Bronchial smooth muscle cell (primary cell): ENCODE data around the gene TUBGCP2. TPM values are rescaled to one million over a fixed set of nuclear protein-coding genes. Genes with fewer than 3 reads are reported as not detected.

ENCODE experiments used
- total RNA-seq: library from RNA; depleted of rRNA; stranded (reverse); fragments of >200 nt; gene quantifications from 2 replicates; pipeline ENCODE4 v1.2.1, GENCODE V29; 2014

The TUBGCP2 gene, protein sequence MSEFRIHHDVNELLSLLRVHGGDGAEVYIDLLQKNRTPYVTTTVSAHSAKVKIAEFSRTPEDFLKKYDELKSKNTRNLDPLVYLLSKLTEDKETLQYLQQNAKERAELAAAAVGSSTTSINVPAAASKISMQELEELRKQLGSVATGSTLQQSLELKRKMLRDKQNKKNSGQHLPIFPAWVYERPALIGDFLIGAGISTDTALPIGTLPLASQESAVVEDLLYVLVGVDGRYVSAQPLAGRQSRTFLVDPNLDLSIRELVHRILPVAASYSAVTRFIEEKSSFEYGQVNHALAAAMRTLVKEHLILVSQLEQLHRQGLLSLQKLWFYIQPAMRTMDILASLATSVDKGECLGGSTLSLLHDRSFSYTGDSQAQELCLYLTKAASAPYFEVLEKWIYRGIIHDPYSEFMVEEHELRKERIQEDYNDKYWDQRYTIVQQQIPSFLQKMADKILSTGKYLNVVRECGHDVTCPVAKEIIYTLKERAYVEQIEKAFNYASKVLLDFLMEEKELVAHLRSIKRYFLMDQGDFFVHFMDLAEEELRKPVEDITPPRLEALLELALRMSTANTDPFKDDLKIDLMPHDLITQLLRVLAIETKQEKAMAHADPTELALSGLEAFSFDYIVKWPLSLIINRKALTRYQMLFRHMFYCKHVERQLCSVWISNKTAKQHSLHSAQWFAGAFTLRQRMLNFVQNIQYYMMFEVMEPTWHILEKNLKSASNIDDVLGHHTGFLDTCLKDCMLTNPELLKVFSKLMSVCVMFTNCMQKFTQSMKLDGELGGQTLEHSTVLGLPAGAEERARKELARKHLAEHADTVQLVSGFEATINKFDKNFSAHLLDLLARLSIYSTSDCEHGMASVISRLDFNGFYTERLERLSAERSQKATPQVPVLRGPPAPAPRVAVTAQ
- total RNA-seq, result 62.6 and 70.2 TPM in 2 replicates

DNA sequence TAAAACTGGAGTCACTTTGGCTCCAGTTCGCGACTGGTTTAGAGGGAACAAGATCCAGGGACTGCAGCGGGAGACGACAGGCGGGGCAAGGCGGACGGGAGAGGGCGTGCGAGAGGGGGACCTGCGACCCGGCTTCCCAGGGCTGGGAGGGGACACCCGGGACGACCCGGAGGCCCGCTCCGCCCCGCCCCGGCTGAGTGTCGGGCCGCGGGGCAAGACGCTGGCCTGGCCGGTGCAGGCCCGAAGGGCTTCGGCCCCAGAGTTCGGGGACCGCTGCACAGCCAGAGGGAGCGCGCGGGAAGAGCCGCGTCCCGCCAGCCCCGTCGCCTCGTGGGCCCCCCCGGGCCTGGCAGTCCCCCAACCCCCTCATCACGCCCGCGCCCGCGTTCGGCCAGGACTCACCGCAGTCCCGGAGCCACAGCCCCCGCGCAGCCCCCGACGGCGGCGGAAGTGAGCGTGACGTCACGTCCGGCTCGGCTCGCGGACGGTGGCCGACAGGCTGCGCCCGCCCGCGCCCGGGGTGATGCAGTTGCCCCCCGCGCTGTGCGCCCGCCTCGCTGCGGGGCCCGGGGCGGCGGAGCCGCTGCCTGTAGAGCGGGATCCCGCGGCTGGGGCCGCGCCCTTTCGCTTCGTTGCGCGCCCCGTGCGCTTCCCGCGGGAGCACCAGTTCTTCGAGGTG is at the start of gene TUBGCP2, which contains the start of gene ZNF511:
TSS of gene TUBGCP2 (minus strand) at position 452 of the 679 bp plus-strand sequence. CDS start 5,931 bp downstream, outside the sequence.
TSS of gene ZNF511 (plus strand) at position 494 of the 679 bp plus-strand sequence. CDS start at position 524, 30 bp downstream.

DNA sequence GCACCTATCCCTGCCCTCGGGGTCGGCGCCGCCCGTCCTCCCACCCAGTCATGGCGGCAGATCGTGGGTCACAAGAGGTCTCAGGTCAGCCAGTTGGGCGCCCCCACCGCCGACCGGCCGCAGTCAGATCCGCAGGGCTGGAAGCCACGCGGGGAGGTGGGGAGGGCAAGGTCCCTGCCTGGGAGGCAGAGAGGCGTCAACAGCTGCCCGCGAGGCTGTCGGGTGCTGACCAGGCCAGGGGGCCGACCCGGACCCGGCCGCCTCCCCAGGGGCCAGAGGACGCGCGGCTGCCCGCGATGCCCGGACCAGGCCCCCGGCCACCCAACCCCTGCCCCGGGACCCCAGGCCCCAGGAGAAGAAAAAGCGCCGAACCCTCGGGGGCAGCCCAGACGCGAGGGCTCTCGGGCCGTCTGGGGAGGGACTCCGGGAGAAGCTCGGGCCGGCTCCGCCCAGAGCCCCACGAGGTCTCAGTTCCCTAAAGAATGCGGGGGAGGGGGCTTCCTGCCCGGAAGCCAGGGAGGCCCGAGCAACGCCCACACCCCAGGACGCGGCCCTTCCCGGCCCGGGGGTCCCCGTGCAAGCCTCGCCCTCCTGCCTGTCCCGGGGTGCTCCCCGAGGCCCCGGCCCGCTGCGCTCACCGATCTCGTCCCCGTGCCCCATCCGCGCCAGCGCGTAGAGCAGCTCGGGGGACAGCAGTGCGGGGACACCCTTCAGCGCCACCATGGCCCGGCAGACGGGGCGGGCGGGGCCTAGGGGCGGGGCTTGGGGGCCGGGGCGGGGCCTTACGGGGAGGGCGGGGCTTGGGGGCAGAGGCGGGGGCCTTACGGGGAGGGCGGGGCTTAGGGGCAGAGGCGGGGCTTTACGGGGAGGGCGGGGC is 48.9 kb upstream of the TUBGCP2 start, which contains the start of gene FUOM:
TSS of gene FUOM (minus strand) at position 735 of the 877 bp plus-strand sequence. CDS start at position 723, 12 bp downstream.

DNA sequence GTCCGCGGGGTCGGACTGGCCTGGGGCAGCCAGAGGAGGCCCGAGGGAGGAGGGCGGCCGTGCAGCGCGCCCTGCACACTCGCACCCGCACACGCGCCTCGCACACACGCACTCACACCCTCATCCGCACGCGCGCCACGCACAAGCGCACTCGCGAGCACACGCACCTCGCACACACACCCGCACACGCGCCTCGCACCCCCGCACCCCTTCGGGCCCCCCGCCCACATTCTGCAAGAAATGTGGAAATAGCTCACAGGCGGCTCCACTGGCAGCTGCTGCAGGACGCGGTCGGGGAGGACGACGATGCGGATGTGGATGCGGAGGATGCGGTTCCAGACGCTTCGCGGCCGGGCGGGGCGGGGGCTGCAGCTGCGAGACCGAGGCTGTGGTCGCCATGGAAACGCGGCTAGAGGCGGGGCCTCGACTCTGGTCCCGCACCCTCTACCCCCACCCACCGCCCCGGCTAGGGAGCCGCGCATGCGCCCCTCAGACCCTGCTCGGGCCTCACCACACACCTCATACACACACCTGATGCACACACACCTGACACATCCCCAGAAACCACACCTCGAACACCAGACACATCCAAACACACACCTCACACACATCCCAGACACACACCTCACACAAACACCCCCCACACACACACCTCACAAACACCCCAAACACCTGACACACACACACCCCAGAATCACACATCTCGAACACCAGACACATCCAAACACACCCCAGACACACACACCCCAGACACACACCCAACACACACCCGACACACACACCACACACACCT is 28.1 kb upstream of the TUBGCP2 start, which contains the start of gene CALY:
TSS of gene CALY (minus strand) at position 320 of the 793 bp plus-strand sequence. CDS start 7,907 bp downstream, outside the sequence.

GRCh38 chr10:133276435-133277201 is 32.1 kb downstream of the TUBGCP2 start, which contains the start of gene ADAM8:
Gene ADAM8 (minus strand): TSS chr10:133276868. CDS start chr10:133276817, 51 bp downstream.

GRCh38 chr10:133237588-133238465 is 70.8 kb downstream of the TUBGCP2 start, which contains the start of gene VENTX:
Gene VENTX (plus strand): TSS chr10:133237855. CDS start chr10:133237915, 60 bp downstream.

DNA sequence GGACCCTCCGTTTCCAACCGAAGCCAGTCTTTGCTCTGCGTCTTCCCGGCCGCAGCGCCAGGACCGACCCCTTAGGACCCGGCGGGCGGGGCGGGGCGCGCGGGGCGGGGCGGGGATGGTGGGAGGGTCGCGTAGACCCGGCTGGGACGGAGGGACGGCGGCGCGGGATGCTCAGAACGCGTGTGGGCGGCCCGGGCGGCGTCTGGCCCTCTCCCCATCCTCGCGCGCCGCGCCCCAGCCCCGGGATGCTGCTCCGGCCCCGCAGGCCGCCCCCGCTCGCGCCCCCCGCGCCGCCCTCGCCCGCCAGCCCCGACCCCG is 78.7 kb downstream of the TUBGCP2 start, which contains the start of gene UTF1:
TSS of gene UTF1 (plus strand) at position 174 of the 318 bp plus-strand sequence. CDS start at position 246, 72 bp downstream.

Other genes starting within 250 kb of the TUBGCP2 start
- gene ADGRA1, start 220.9 kb downstream of the TUBGCP2 start, total RNA-seq, result not detected in 2 replicates
- gene KNDC1, start 148.7 kb downstream of the TUBGCP2 start, total RNA-seq, result 0.47 and 3.3 TPM in 2 replicates
- not detected in 2 replicates for gene UTF1, start 78.7 kb downstream of the TUBGCP2 start, total RNA-seq
- gene VENTX, start 71.0 kb downstream of the TUBGCP2 start, total RNA-seq, result not detected in 2 replicates
- 1.7 and 2.4 TPM in 2 replicates for gene ADAM8, start 32.0 kb downstream of the TUBGCP2 start, total RNA-seq
- gene ZNF511, start within 50 bp of the TUBGCP2 start, total RNA-seq, result 18.0 and 26.1 TPM in 2 replicates
- 0.16 TPM in 1 of 2 replicates, not detected in the other for gene CALY, start 28.0 kb upstream of the TUBGCP2 start, total RNA-seq
- not detected in 2 replicates for gene PRAP1, start 38.5 kb upstream of the TUBGCP2 start, total RNA-seq
- 11.0 and 18.8 TPM in 2 replicates for gene FUOM, start 49.1 kb upstream of the TUBGCP2 start, total RNA-seq
- gene ECHS1, start 64.5 kb upstream of the TUBGCP2 start, total RNA-seq, result 49.7 and 55.3 TPM in 2 replicates
- 6.1 and 6.6 TPM in 2 replicates for gene PAOX, start 70.4 kb upstream of the TUBGCP2 start, total RNA-seq
- 21.8 and 25.9 TPM in 2 replicates for gene MTG1, start 85.3 kb upstream of the TUBGCP2 start, total RNA-seq
- 0.17 and 0.63 TPM in 2 replicates for gene SPRN, start 115.8 kb upstream of the TUBGCP2 start, total RNA-seq
- gene SCART1, start 145.1 kb upstream of the TUBGCP2 start, total RNA-seq, result 3.7 and 4.7 TPM in 2 replicates
- gene CYP2E1, start 218.5 kb upstream of the TUBGCP2 start, total RNA-seq, result 0.47 and 0.52 TPM in 2 replicates